G401.6 (cell line): ENCODE measurements around the gene TMEM168.

ENCODE experiments used
- FAIRE-seq: peaks from 2 replicates; lab custom pipeline; 2012; peaks lifted over from hg19 to GRCh38; lab: Jason Lieb, UNC

Gene TMEM168

DNA sequence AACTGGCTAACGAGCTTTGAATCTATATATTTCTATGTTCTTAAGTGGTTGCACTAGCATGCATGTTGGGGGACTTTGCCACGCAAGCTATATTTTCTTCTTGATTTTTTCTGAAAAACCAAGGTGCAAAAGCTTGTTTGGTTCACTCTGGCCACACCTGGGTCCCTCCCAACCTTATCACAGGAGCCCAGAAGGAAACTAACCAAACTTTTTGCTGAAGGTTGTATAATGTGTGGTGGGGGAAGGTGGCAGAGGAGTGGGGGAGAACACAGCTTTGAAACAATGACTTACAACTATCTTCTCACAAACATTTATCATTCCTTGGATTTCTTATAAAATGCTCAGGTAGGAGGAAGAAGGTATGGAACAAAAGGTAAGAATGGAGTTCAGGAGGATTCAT, 75.3 kb downstream of the TMEM168 start:
- FAIRE-seq, result no peak
